ENCODE measurements around the gene SRSF10.

SRSF10 gene

GRCh38 chr1:23979881-23980727, at the start of gene SRSF10:
Gene SRSF10, minus strand, starts transcription at chr1:23980327. Its CDS starts 72 bp downstream, at chr1:23980255.
- Histone ChIP-seq H3K4me1 (peaks cover 0 to 57% (median 44%) of the 10 kb centered on the region in 4 donors), H3K9me3 (no peaks in the 10 kb centered on the region), H3K36me3 (no peaks in the 10 kb centered on the region), H3K27ac (peak within 1 kb of the TSS; percentile 97 to 98), H3K27me3 (no peaks in the 10 kb centered on the region), H3K4me3 (peak within 1 kb of the TSS; percentile 82 to 93)
- peak; percentile 97 to 99 for DNase-seq
- TF ChIP-seq CTCF (IDR thresholded peaks at IDR 0.05), result peak; percentile 34 to 37
- intact Hi-C loops (cut with DNase I; ENCODE audit: low total_unique reads), result no loop called here

GRCh38 chr1:24027838-24028468, 47.8 kb upstream of the SRSF10 start:
- no peak for DNase-seq

GRCh38 chr1:24022581-24023361, 42.6 kb upstream of the SRSF10 start:
- Histone ChIP-seq H3K9me3 (no peaks in the 10 kb centered on the region), H3K36me3 (no peaks in the 10 kb centered on the region), H3K27me3 (no peaks in the 10 kb centered on the region), H3K4me1 (peaks cover 0 to 60% (median 52%) of the 10 kb centered on the region in 4 donors), H3K4me3 (no peak overlapping the region), H3K27ac (peak overlapping the region; percentile 86)
- no peak for DNase-seq
- no peak for TF ChIP-seq CTCF (IDR thresholded peaks at IDR 0.05)
- intact Hi-C loops (cut with DNase I; ENCODE audit: low total_unique reads), result loop anchor here (5.0 kb wide), 1 partner anchor 65 kb away; the partner anchor contains the start of gene PNRC2

More at GRCh38 chr1:24027838-24028468, 47.8 kb upstream of the SRSF10 start:
- Histone ChIP-seq H3K27me3 (no peaks in the 10 kb centered on the region), H3K36me3 (no peaks in the 10 kb centered on the region), H3K4me1 (peaks cover 0 to 20% (median 7%) of the 10 kb centered on the region in 4 donors), H3K4me3 (no peak overlapping the region), H3K27ac (no peak overlapping the region), H3K9me3 (no peaks in the 10 kb centered on the region)
- intact Hi-C loops (cut with DNase I; ENCODE audit: low total_unique reads), result no loop called here
- peak; percentile 63 to 70 for TF ChIP-seq CTCF (IDR thresholded peaks at IDR 0.05)

GRCh38 chr1:24021403-24022266, 41.5 kb upstream of the SRSF10 start:
- intact Hi-C loops (cut with DNase I; ENCODE audit: low total_unique reads), result loop anchor here (5.0 kb wide), 1 partner anchor 64 kb away; the partner anchor contains the start of gene PNRC2
- peak; percentile 28 to 86 for DNase-seq
- Histone ChIP-seq H3K27ac (peak overlapping the region; percentile 86), H3K27me3 (no peaks in the 10 kb centered on the region), H3K4me1 (peaks cover 0 to 68% (median 61%) of the 10 kb centered on the region in 4 donors), H3K36me3 (no peaks in the 10 kb centered on the region), H3K9me3 (no peaks in the 10 kb centered on the region), H3K4me3 (no peak overlapping the region)
- TF ChIP-seq CTCF (IDR thresholded peaks at IDR 0.05), result no peak
